Liver (tissue), 3 donors: Measurements from ENCODE around the gene SRSF2.

Experiments used
- ATF3 ChIP-seq: IDR thresholded peaks from 2 replicates; pipeline ENCODE4 v1.6.1; 2016; ENCODE audit warnings: antibody characterized with exemption
- CTCF ChIP-seq: fragments of 150-350 bp; IDR thresholded peaks from 2 replicates; pipeline ENCODE4 v1.5.1; 2017; ENCODE audit warnings: improper control_type of control experiment, low read depth, low read length; ENCODE audit not compliant: missing input control
- HNF4G ChIP-seq: IDR thresholded peaks from 2 replicates; pipeline ENCODE4 v1.6.1; 2016; ENCODE audit warnings: antibody characterized with exemption
- MAX ChIP-seq: IDR thresholded peaks from 2 replicates; pipeline ENCODE4 v1.6.1; 2016; ENCODE audit warnings: antibody characterized with exemption
- RAD21 ChIP-seq, 2 donors: IDR thresholded peaks; 2 replicates each; pipeline ENCODE4 v1.6.1; 2016; ENCODE audit warnings: antibody characterized with exemption in 2 of 2, mild to moderate bottlenecking in 2 of 2
- RXRA ChIP-seq, 2 donors: IDR thresholded peaks; 2 replicates each; pipeline ENCODE4 v1.6.1; 2017 to 2018; ENCODE audit warnings: antibody characterized with exemption in 2 of 2, mild to moderate bottlenecking in 1 of 2
- ZBTB33 ChIP-seq: IDR thresholded peaks from 2 replicates; pipeline ENCODE4 v1.6.1; 2016; ENCODE audit warnings: antibody characterized with exemption
- donor health status: healthy.
- donor health status: healthy.

GRCh38 chr17:76716146-76716838 is 20.8 kb downstream of the SRSF2 start:
- no peak for TF ChIP-seq CTCF
- TF ChIP-seq ZBTB33, result no peak
- no peak for TF ChIP-seq ATF3
- TF ChIP-seq RXRA (IDR thresholded peaks at IDR 0.05), result no peak
- no peak for TF ChIP-seq RAD21 (IDR thresholded peaks at IDR 0.05)
- TF ChIP-seq HNF4G, result no peak
- TF ChIP-seq MAX, result no peak
